A673 (cell line): ENCODE measurements around the gene TMEM108.

ENCODE experiments used
- EZH2 ChIP-seq: fragments of 200-600 bp; sonication (generic); IDR thresholded peaks from 2 replicates; pipeline ENCODE4 v1.6.1; 2017; ENCODE audit warnings: borderline replicate concordance, low read depth, mild to moderate bottlenecking, mixed read lengths, antibody characterized with exemption, low read length; ENCODE audit not compliant: poor library complexity, severe bottlenecking
- TF ChIP-seq, protein P1 (sequence below): fragments of 300-800, 200-600 bp; sonication (generic); conservative IDR thresholded peaks from 2 replicates; pipeline ENCODE4 v1.5.1; 2017; ENCODE audit warnings: low read depth, mild to moderate bottlenecking, antibody characterized with exemption, low read length, moderate library complexity, mixed read lengths

DNA sequence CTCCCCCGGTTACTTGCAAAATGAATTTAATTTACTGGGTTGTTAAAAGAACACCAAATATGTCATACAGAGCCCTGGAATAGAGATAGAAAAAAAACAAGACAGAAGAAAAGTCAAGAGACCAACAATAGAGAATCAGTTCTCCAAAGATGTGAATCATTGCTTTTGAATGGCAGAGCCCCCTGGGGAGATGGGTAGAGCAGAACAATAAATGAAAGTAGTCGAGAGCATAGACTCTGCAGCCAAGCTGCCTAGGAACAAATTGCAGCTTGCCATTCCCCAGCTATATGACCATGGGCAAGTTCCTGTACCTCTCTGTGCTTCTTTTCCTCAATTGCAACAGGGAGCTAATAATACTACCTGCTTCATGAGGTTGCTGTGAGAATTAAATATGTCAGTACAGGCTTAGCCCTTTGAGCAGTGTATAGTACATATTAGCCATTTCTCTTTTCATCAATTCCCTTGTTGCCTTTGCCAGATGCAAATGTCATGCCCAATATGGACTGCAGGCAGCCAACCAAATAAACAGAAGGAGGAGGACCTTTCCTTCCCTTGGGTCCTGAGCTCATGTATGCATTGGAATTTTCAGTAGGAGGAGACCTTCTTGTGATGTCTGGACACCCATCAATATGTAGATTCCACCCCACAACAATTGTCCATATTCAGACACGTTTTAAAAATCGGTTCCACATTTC is 336.7 kb downstream of the TMEM108 start:
- TF ChIP-seq, protein P1, sequence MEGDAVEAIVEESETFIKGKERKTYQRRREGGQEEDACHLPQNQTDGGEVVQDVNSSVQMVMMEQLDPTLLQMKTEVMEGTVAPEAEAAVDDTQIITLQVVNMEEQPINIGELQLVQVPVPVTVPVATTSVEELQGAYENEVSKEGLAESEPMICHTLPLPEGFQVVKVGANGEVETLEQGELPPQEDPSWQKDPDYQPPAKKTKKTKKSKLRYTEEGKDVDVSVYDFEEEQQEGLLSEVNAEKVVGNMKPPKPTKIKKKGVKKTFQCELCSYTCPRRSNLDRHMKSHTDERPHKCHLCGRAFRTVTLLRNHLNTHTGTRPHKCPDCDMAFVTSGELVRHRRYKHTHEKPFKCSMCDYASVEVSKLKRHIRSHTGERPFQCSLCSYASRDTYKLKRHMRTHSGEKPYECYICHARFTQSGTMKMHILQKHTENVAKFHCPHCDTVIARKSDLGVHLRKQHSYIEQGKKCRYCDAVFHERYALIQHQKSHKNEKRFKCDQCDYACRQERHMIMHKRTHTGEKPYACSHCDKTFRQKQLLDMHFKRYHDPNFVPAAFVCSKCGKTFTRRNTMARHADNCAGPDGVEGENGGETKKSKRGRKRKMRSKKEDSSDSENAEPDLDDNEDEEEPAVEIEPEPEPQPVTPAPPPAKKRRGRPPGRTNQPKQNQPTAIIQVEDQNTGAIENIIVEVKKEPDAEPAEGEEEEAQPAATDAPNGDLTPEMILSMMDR, result no peak
- TF ChIP-seq EZH2, result no peak
